NCI-H1105 treated with DMSO at 0.1 percent for 48 hours (cell line): ENCODE measurements around the gene SRRM3.
A peak's percentile ranks its signal among the peaks of the same experiment; 100 is the strongest.
"Not testable (repeated sequence)": the region's sequence is repeated elsewhere in the genome, so short reads cannot be mapped to it uniquely, and the experiment has no call there.

Experiments used
- DNase-seq: peaks from one replicate; lab custom pipeline; 2025; lab: John Stamatoyannopoulos, UW

The SRRM3 gene

GRCh38 chr7:76230214-76230613 lies 28.5 kb downstream of the SRRM3 start:
- no peak for DNase-seq

GRCh38 chr7:76231071-76231470 lies 29.4 kb downstream of the SRRM3 start:
- no peak for DNase-seq

- no peak for DNase-seq
Observed at GRCh38 chr7:76231583-76231982, 29.9 kb downstream of the SRRM3 start.

- no peak for DNase-seq
Observed at GRCh38 chr7:76232698-76233097, 31.0 kb downstream of the SRRM3 start.

GRCh38 chr7:76233538-76234281 lies 32.0 kb downstream of the SRRM3 start:
- no peak for DNase-seq

GRCh38 chr7:76234282-76234584 lies 32.5 kb downstream of the SRRM3 start:
- DNase-seq, result no peak

GRCh38 chr7:76234931-76235441 lies 33.3 kb downstream of the SRRM3 start:
- peak; percentile 9 for DNase-seq

GRCh38 chr7:76236224-76236623 lies 34.5 kb downstream of the SRRM3 start:
- no peak for DNase-seq

GRCh38 chr7:76238326-76238725 lies 36.6 kb downstream of the SRRM3 start:
- DNase-seq, result no peak

GRCh38 chr7:76241141-76241540 lies 39.4 kb downstream of the SRRM3 start:
- DNase-seq, result no peak

GRCh38 chr7:76242517-76243063 lies 40.9 kb downstream of the SRRM3 start:
- DNase-seq, result not testable (repeated sequence)

- DNase-seq, result peak; percentile 38
Observed at GRCh38 chr7:76244781-76245391, 43.2 kb downstream of the SRRM3 start.

- no peak for DNase-seq
Observed at GRCh38 chr7:76246804-76247389, 45.2 kb downstream of the SRRM3 start.

- DNase-seq, result no peak
Observed at GRCh38 chr7:76247938-76248337, 46.2 kb downstream of the SRRM3 start.

GRCh38 chr7:76252021-76252420 lies 50.3 kb downstream of the SRRM3 start:
- no peak for DNase-seq

GRCh38 chr7:76254781-76255180 lies 53.1 kb downstream of the SRRM3 start:
- no peak for DNase-seq

GRCh38 chr7:76257973-76258372 lies 56.3 kb downstream of the SRRM3 start:
- no peak for DNase-seq

GRCh38 chr7:76259124-76260093 lies 57.7 kb downstream of the SRRM3 start:
- DNase-seq, result no peak

GRCh38 chr7:76260171-76260703 lies 58.5 kb downstream of the SRRM3 start:
- DNase-seq, result peak; percentile 68

- DNase-seq, result no peak
Observed at GRCh38 chr7:76261329-76261728, 59.6 kb downstream of the SRRM3 start.

GRCh38 chr7:76261931-76262330 lies 60.2 kb downstream of the SRRM3 start:
- no peak for DNase-seq
